DMS79 treated with DMSO at 0.1 percent for 48 hours (cell line): ENCODE data around the gene LAIR1.

Source experiments
- DNase-seq: peaks from one replicate; lab custom pipeline; 2025; lab: John Stamatoyannopoulos, UW

The LAIR1 gene

DNA sequence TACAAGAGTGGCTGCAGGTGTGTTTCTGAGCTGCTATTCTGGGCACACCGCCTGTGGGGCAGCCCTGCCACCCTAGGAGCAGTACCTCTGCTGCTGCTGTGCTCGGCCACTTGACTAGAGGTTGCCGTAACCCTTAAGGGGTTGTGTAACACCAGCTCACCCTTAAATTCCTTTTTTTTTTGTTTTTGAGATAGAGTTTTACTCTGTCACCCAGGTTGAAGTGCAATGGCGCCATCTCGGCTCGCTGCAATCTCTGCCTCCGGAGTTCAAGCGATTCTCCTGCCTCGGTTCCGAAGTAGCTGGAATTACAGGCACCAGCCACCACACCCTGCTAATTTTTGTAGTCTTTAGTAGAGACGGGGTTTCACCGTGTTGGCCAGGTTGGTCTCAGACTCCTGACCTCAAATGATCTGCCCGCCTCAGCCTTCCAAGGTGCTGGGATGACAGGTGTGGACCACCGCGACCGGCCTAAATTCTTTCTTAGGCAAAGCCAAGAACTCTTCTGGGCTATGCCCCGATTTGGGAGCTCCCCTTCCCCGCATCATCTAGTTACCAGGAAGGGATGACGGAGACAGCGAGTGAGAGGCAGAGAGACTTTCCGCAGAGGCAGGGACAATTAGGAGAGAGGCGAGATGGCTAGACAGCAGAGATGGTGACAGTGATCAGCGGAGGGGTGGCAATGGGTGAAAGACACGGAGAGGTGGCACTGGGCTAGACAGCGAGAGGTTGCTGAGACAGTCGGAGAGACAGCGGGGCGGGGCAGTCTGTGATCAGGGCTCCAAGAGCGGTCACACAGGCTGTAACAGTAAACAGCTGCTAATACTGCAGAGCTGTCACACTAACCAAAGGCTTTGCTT is 47.4 kb downstream of the LAIR1 start:
- no peak for DNase-seq

DNA sequence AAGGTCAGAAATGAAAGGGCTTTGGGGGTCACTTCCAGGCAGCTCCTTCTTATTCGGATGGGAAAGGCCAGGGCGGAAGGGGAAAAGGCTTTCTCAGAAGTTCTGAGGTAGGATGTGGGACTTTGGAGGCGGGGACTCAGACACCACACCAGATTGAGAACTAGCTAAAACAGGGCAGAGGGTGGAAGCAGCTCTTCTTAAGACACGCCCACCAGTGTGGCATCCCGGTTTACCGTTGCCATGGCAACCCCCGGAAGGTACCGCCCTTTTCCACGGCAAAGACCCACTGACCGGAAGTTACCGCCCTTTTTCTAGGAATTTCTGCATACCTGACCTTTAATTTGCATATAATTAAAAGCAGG is 48.0 kb downstream of the LAIR1 start:
- DNase-seq = no peak

DNA sequence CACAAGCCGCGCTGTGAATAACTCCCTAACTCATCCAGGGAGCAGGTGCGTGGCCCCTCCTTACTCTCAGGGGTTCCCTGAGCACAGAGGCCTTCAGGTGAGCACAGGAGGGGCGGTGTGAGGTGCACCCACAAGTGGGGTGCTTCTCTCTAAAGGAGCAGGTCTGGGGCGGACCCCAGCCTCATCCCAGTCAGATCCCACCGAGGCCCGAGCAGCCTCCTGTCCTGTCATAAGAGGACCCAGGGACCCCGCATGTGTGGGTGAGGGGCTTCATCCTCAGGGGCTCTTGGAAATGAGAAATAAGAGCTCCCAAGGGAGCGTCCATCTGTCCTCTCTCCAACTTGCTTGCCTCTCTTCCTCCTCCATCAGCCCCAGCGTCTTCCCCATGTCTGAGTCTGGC is 48.8 kb downstream of the LAIR1 start:
- no peak for DNase-seq

DNA sequence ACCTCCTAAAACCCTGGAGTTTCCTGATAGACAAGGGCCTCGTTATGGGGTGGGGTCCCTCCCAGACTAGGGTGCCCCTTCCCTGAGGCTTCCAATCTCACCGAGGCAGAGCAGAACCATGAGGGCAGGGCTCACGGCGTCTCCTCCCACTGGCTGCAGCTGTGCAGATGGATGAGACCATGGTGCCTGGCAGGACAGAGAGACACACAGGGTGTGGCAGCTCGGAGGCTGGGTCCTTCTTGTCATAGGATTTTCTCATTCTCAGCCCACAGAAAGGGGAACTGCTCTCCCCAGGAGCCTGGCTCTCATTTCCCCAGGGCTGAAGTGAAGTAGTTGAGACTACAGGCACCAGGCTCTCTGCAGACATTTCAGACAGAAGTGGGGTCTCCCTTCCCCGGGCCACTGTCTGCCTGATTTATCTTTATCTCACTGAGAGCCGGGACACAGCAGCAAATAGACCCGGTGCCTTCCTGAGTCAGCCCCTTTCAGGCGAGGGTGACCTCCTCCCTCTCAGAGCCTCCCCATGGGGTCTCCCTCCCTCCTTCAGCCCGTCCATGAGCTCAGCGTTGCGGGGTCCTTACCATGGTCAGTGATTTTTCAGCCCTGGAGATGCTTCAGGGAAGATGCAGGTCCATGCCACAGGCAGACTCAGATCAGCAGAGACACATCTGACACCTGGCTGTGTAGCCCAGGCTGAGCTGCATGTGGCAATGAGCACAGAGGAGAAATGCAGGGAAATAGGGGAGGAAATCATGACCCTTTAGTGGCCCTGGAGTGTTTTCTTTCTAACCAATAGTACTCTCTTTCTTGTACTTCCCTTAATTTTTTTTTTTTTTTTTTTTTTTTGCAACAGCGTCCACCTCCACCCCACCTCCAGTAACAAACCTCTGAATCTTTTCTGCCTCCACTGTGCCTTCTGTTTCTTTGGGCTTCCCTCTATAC is 52.0 kb downstream of the LAIR1 start, which contains the start of gene LILRA5:
Gene LILRA5 (minus strand): TSS at position 731 of the 942 bp plus-strand sequence. CDS start 147 bp downstream, at position 584.
- no peak for DNase-seq

DNA sequence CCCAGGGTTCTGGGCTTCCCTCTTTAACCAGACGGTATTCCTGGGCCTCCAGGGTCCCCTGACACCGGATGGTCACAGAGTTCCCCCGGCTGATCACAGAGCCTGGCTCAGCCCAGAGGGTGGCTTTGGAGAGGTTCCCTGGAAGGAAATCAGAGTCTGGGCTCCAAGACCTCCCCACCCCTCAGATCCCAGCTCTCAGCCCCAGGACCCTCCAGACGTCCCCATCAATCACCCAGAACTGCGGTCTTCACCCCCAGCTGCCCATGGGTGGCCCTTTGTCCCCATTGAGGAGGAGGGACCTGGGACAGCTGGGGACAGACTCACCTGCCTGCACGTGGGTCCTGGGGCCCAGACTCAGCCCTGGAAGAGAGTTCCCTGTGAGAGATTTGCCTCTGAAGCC is 52.7 kb downstream of the LAIR1 start:
- no peak for DNase-seq

DNA sequence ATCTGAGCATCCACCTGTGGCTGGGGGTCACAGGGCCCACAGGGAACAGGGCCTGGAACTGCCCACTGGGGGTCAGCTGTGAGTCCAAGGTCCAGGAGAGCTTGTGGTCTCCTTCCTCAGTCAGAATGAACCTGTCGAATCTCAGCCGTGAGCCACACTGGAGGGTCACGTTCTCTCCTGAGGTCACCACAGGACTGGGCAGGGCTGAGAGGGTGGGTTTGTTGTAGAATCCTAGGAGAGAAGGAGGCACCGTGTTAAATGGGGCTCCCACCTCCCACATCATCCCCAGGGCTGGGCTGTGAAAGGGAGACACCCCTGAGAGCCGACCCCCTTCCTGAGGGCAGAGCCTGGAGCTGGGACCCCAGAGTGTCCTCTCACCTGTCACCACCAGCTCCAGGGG is 53.2 kb downstream of the LAIR1 start:
- DNase-seq = no peak

DNA sequence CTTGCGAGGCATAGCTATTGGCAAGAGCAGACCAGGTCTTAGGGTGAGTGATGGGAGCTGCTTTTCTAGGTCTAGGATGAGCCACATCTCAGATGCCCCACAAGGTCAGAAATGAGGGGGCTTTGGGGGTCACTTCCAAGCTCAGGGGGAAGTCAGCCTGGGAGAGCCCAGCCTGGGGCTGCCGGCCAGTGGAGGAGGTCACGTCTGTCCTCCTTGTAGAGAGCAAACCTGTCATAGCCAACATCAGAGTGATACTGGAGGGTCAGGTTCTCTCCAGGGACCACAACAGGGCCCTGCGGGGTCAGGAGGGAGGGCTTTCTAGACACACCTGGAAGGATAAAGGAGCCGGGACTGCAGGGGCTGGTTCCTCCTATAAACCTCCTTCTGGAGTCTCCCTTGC is 54.2 kb downstream of the LAIR1 start:
- no peak for DNase-seq

DNA sequence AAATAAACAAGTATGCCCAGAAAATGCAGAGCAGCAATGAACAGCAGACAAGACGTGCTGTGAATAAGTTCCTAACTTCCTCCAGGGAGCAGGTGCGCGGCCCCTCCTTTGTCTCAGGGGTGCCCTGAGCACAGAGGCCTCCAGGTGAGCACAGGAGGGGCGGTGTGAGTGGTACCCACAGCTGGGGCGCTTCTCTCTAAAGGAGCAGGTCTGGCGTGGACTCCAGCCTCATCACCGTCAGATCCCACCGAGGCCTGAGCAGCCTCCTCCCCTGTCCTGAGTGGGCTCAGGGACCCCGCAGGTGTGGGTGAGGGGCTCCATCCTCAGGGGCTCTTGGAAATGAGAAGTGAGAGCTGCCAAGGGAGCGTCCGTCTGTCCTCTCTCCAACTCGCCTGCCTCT is 54.9 kb downstream of the LAIR1 start:
- no peak for DNase-seq

DNA sequence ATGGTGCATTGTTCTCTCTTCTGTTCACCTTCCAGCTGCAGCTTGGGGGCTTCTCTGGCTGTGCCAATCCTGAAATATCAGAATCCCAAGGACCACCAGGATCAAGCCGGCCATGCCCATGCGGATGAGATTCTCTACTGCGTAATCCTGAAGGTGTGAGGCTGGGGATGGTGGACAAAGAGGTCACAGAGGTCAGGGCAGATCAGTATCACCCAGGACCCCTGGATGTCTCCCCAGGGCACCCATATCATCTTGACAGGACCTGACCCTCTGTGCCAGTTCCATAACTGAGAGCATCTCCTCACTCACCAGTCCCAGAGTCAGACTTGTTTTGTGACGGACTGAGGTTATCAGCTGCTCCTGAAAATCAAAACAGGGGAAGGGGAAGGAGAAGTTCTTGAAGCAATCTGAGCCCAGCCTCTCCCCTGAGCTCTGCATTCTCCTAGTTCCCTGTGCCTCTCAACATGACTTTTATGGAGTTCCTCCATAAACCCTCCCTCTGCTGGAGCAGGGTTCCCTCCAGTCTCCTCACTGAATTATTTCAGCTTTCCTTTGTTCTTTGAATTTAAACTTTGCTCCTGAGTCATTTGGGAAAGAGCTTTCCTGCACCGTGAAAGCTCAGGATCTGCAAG is 57.2 kb downstream of the LAIR1 start:
- DNase-seq = no peak

DNA sequence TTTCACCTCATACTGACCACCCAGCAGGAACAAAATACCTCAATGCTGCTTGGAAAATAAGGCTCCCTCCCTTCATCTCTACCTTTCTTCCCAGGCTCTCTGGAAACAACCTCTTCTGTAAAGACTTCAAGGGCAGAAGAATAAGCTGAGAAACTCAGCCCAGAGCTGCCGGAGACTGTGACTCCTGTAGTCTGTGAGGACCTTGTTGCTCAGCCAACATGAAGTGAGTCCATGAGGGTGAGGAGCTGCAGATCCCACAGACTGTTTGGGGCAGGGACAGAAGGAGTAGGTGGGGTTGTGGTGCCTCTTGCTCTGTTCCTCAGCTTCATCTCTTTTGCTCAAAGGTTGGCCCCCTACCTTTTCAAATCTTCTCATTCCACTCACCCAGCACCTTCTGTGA is 59.6 kb downstream of the LAIR1 start:
- no peak for DNase-seq

DNA sequence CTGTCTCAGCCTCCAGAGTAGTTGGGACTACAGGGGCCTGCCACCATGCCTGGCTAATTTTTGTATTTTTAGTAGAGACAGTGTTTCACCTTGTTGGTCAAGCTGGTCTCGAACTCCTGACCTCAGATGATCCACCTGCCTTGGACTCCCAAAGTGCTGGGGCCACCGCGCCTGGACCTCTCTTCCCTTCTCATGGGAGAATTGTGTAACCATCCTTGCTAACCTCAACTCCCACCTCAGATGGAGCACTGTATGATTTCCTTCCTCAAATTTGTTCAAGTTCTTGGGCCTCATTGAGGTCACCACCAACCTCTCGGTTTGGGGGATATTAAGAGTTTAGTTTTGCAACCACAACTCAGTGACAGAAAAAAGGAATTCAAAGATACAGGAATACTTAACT is 62.5 kb downstream of the LAIR1 start:
- DNase-seq = no peak
